Islet of Langerhans (tissue), 1 donor: Measurements from ENCODE around the gene FBXL2.

ENCODE experiments used
- FAIRE-seq: peaks from one replicate; lab custom pipeline; 2011; peaks lifted over from hg19 to GRCh38; lab: Jason Lieb, UNC

Gene FBXL2

GRCh38 chr3:33277193-33277882, at the start of gene FBXL2:
FBXL2 (plus strand) TSS chr3:33277442; CDS start chr3:33277513, 71 bp downstream.
- no peak for FAIRE-seq

GRCh38 chr3:33229066-33229465, 48.2 kb upstream of the FBXL2 start:
- no peak for FAIRE-seq

- no peak for FAIRE-seq
Observed at GRCh38 chr3:33229947-33230346, 47.3 kb upstream of the FBXL2 start.

GRCh38 chr3:33231756-33232465, 45.3 kb upstream of the FBXL2 start:
- FAIRE-seq = no peak

- FAIRE-seq = no peak
Observed at GRCh38 chr3:33233884-33234283, 43.4 kb upstream of the FBXL2 start.

- FAIRE-seq = no peak
Observed at GRCh38 chr3:33236005-33236404, 41.2 kb upstream of the FBXL2 start.

- FAIRE-seq = no peak
Observed at GRCh38 chr3:33237439-33237838, 39.8 kb upstream of the FBXL2 start.

GRCh38 chr3:33238923-33239322, 38.3 kb upstream of the FBXL2 start:
- no peak for FAIRE-seq

- no peak for FAIRE-seq
Observed at GRCh38 chr3:33240261-33240660, 37.0 kb upstream of the FBXL2 start.

- no peak for FAIRE-seq
Observed at GRCh38 chr3:33246786-33247185, 30.5 kb upstream of the FBXL2 start.

- FAIRE-seq = no peak
Observed at GRCh38 chr3:33250712-33251111, 26.5 kb upstream of the FBXL2 start.

- no peak for FAIRE-seq
Observed at GRCh38 chr3:33256249-33256648, 21.0 kb upstream of the FBXL2 start.

GRCh38 chr3:33260104-33260503, 17.1 kb upstream of the FBXL2 start:
- FAIRE-seq = no peak

GRCh38 chr3:33269385-33269784, 7.9 kb upstream of the FBXL2 start:
- no peak for FAIRE-seq

- no peak for FAIRE-seq
Observed at GRCh38 chr3:33271324-33271723, 5.9 kb upstream of the FBXL2 start.

- FAIRE-seq = no peak
Observed at GRCh38 chr3:33273628-33274027, 3.6 kb upstream of the FBXL2 start.

GRCh38 chr3:33278163-33278562, 921 bp downstream of the FBXL2 start:
- FAIRE-seq = no peak

- no peak for FAIRE-seq
Observed at GRCh38 chr3:33287672-33288282, 10.5 kb downstream of the FBXL2 start.

- FAIRE-seq = no peak
Observed at GRCh38 chr3:33299395-33300081, 22.3 kb downstream of the FBXL2 start.

- FAIRE-seq = no peak
Observed at GRCh38 chr3:33312361-33312760, 35.1 kb downstream of the FBXL2 start.

- FAIRE-seq = no peak
Observed at GRCh38 chr3:33313331-33313730, 36.1 kb downstream of the FBXL2 start.

- peak; percentile 21 for FAIRE-seq
Observed at GRCh38 chr3:33314993-33315392, 37.8 kb downstream of the FBXL2 start.

GRCh38 chr3:33315826-33316225, 38.6 kb downstream of the FBXL2 start:
- FAIRE-seq = no peak
